ENCODE results near the gene DERL2.
A peak's percentile ranks its signal among the peaks of the same experiment; 100 is the strongest.

DERL2 gene

DNA sequence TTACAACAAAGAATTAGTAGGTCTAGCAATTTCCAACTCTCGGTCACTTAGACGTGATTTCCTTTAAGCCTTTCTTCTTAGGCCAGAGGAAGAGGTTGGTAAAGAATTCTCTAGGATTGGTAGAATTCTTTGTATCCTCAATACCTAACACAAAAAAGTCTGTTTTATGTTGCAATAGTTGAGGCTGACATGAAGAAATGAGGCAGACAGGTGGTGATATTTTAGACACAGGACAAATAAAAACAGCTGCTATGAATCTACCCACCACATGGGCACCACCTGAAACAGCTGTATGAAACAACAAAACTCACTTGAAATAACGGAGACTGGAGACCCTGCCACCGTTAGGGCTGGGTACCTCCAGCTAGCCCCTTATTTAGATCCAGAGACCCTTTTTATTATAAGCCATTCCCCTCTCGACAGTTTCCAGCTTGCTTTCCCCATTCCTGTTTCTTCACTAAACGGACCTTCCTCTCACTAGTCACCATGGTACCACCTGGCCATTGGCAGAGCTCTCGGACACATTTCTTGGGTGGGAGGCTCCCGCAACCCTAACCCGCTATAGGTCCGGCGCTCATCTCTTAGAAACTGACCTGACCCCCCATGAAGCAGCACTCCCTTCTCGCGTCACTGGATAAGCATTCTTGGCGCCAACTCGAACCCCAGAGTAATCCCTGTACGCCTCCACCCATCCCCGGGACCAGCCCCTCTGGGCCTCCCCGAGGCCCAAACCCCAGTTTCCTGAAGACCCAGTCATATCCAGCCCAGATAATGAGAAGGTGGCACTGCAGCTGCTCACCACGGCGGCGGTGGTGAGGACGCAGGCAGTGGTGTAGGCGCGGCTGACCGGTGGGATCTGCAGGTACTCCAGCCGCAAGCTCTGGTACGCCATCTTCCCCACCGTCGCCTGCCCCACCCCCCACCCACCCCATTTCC lies at the start of gene DERL2:
Gene DERL2, minus strand, starts transcription at position 909 of the 936 bp plus-strand sequence. Its CDS starts 17 bp downstream, at position 892.
- DNase-seq = peak; percentile 48

DNA sequence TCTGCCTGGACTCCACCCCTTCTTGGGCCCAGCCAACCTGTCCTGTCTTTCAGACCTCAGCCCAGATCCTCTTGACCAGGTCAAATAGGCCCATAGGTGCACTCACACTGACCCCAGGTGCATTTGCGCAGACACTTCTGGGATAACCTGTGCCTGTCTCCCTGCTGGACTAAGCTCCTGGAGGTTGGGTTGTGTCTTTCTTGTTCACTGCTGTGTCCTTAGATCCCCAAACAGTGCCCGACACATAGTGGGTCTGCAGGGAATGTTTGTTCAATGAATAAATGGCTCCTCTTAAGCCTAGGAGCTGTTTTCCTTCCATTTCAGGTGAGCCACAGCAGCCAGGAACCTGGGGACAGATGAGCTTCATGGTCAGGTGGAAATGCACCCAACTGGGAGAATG lies 49.5 kb upstream of the DERL2 start:
- no peak for DNase-seq

DNA sequence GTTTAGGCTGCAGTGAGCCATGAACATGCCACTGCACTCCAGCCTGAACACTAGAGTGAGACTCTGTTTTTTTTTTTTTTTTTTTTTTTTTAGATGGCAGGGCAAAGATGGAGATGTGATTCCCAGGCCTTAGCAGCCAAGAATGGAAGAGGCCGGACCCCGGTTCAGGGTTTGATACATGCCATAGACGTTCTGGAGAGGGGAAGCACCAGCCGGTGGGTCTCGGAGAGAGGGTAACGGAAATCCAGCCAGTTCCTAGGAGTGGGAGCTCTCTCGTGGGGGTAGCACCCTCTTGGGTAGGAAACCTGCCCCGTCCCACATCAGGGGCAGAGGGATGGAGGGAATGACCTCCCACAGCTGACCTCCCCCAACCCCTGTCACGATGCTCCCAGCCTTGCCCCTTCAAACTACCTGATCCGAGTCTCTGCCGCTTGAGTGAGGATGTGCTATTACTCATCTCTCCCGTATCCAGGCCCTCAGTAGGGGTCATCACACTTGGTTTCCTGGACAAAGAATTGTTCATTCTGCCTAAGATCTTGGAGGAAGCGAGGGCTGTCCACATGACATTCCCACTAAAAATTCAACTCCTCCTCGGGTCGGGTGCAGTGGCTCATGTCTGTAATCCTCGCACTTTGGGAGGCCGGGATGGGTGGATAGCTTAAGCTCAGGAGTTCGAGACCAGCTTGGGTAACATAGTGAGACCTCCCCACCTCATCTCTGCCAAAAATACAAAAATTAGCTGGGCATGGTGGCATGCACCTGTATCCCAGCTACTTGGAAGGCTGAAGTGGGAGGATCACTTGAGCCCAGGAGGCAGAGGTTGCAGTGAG lies 47.7 kb upstream of the DERL2 start:
- DNase-seq = no peak

DNA sequence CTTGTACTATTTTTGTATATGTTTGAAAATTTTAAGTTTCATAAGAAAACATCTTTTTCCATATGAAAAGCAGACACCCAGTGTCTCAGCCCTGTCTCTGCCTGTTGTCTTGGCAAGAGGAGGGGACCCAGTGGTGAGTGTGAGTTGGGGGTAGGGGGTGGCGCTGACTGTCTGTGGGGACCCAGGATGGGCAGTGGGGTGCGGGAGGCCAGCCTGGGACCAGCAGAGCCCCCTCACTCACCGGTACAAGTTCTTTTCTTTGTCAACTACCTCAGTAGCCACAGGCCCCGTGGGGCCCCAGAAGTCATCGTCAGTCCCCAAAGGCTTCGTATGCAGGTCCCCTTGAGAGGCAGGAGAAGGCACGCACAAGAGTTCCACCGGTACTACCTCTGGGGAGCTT lies 46.6 kb upstream of the DERL2 start:
- no peak for DNase-seq

DNA sequence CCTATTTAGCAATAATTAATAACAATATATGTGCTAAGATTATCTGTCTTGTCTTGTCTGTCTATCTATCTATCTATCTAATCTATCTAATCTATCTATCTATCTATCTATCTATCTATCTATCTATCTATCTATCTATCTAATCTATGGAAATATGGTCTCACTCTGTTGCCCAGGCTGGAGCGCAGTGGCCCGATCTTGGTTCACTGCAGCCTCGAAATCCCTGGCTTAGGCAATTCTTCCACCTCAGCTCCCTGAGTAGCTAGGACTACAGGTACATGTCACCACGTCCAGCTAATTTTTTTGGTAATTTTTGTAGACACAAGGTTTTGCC lies 45.1 kb upstream of the DERL2 start:
- no peak for DNase-seq

DNA sequence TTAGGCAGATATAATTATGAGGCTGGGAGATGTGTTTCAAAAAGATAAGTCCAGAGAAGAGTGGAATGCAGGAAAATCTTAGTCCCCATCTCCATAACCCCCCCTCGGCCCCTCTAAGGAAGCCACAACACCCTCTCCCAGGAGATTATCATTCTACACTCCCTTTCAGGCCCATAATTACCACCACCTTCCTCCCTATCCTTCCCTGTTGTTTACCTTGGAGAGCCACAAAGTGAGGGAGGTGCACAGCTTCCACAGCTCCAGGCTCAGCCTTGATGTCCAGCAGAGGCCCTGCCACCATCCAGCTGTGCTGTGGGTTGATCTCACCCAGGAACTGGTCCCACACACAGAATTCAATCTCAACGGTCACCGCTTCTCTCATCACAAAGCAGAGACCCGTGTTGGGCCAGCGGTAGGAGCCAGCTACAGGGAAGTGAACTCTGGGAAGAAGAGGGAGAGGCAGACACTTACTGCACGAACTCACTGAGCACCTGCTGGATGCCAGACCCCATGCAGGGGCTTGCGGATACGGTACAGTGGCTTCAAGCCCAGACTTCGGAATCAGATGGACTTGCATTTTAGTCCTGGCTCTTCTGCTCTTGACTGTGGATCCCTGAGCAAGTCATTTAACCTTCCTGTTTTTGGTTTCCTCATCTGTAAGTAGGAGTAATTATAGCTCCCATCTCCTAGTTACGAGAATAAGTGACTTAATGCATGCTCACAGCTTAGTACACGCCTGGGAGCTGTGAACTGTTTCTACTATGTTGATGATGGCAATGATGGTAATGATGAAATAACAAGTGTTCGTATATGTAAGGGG lies 44.5 kb upstream of the DERL2 start:
- no peak for DNase-seq

DNA sequence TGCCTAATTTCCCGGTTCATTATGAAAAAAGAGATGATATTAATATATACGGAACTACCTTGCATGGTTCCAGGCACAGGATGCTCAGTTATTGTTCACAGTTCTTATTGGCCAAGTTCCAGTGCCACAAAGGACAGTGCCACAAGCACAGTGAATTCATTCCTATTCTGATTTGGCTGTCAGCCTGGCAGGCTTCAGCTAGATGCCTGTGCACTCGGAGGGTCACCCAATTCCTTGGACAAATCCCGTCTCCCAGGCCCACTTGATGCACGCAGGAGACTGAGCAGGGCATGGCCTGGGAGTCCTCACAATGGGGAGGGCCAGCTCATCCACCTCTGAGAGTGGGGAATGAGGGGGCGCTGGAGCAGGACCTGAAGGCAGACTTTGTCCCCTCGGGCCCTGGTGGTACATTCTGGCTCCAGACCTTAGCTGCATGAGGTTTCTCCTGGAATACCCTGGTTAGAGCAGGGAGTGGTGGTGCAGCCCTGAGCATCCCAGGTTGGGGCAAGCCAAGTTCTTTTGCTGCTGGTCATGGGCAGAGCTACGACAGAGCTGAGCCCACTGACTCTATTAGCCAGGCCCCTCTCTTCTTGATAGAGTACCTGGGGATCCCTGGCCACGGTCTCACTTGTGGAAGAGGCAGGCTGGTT lies 41.7 kb upstream of the DERL2 start:
- no peak for DNase-seq

DNA sequence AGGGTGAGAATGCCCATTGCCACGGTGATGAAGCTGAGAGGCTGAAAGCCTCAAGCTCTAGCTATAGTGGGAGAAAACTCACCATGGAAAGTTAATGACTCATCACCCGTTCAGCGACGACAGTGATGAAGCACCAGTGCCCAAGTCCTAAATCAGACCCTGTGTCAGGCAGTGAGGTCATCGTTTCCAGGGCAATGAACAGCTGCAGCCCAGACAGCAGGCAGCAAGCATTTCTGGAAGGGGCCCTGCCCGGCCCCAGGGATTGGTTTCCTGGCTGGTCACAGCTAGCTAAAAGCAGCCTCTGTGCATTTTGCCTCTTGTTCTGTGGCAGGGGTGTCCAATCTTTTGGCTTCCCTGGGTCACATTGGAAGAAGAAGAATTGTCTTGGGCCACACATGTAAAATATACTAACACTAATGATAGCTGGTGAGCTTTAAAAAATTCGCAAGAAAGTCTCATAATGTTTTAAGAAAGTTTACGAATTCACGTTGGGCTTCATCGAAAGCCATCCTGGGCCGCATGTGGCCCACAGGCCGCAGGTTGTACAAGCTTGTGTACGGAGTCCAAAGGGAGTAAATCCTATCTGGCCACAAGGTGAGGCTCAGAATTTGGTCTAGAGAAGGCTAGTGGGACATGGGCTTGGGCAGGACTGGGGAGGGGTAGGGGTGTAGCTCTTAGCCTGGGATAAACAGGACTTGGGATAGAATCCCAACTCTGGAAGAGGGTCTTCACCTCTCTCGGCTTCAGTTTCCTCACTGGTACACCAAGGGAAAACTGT lies 41.0 kb upstream of the DERL2 start:
- peak; percentile 96 for DNase-seq

DNA sequence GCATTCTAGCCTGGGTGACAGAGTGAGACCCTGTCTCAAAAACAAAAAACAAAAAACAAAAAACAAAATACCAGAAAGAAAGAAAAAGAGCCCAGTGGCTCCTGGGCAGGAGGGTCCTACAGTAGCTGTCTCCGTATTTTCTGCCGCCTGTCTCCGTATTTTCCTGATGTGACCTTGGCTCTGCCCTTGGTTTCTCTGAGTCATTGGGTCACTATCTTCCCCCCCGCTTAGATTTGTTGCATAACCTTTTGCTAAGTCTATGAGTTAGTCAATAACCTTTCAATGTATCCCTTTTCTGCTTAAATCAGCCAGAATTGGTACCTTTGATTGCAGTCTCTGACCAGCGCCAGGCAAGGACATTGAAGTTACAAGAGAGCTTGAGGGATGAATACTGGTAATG lies 37.3 kb upstream of the DERL2 start:
- DNase-seq = no peak

DNA sequence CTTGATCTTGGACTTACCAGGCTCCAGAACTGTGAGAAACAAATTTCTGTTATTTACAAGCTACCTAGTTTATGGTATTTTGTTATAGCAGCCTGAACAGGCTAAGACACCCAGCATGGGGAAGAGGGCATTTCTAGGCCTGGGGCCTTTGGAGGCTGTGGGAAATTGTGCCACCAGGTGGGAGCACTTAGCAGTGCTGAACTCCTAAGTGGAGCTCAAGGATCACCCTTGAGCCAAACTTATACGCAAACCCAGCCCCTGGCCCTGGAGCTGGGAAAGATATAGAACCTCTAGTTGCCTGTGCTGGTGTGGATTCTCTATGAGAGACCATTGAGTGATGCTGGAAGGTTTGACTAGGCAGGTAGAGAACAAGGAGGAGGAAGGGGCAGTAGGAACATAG lies 36.5 kb upstream of the DERL2 start:
- no peak for DNase-seq

DNA sequence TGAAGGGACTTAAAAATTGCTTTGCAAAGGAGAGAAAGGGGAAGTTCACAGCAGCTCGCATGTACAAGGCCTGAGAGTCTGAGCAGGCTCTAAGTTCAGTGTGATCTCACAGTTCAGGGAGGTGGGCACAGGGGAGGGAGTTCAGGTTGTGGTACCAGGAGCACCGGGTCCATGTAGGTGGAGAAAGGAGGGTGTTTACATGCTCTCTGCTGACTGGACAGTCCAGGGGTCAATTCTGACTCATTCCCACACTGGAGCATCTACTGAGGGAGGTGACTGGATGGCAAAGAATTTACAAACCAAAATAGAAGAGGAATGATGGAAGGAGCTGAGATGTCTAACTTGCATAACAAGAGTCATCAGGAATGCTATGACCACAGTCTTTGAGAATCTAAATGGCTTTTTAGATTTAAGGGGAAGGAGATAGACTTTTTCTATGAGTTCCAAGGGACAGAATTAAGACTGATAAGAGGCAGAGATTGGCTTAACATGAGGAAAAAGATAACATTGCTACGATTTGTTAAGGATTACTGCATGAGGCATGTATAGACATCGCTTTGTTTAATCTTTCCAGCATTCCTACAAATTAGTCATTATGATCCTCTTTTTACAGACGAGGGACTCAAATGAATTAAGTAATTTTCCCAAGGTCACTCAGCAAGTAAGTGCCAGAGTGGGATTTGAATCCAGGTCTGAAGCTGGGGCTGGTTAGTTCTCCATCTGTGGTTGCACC lies 30.2 kb upstream of the DERL2 start:
- peak; percentile 96 for DNase-seq

DNA sequence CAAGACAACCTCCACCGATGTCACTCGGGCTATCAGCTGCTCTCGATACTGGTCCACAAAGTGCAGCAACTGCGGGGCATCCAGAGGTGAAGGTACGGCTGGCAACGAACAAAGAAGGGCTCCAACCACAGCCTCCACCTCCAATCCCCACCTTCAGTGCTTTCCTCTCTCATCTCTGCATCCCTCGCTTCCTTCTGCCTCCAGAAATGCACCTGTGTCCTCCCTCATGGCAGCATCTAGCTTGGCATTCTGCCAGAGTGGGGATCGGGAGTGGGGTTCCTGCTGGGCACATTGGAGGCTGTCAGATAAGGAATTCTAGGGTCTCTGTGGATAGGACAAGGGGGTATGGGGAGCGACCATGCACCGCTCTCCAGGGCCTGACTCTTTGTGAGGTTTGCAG lies 29.0 kb upstream of the DERL2 start:
- DNase-seq = no peak

DNA sequence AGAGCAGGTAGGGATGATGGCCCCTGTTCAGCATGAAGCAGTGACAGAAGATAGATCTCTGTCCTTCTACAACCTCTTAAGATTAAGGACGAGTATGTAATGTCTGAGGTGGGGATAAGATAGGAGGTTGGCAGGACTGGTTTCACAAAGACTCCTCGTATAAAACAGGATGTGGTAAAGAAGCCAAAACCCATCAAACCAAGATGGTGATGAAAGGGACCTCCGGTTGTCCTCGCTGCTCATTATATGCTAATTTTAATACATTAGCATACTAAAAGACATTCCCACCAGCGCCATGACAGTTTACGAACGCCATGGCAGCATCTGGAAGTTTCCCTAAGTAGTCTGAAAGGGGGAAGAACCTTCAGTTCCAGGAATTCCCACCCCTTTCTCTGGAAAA lies 27.6 kb upstream of the DERL2 start:
- DNase-seq = no peak

DNA sequence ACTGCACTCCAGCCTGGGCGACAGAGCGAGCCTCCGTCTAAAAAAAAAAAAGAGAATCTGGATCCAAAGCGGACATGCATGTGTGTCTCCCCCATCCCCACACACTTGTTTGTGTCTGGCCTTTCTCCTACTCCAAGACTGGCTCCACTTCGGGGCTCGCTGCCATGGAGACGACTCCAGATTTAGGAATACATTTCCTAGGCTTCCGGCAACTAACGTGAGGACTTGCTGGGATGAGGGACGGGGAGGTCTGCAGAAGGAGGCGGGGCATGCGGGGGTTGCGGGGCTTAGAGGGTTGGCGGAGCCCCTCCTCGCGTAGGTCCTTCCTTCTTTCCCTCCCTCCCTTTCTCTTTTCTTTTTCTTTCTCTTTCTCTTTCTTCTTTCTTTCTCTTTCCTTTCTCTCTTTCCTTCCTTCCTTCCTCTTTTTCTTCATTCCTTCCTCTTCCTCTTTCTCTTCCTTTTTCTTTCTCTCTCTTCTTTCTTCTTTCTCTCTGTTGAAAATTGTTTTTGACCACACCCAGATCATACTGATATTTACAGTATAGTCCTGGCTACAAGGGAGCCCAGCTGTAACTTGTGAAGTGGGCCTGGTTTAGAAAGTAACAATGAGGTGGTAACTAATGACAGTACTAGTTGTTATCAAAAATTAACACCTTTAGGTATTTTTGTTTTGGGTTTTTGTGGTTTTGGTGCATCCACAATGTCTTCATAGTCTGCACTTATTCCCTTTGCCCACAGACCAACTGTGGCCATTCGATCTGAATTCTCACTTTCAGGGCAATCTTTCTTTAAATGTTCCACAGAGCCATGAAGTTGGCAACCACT lies 25.6 kb upstream of the DERL2 start:
- peak; percentile 62 for DNase-seq

DNA sequence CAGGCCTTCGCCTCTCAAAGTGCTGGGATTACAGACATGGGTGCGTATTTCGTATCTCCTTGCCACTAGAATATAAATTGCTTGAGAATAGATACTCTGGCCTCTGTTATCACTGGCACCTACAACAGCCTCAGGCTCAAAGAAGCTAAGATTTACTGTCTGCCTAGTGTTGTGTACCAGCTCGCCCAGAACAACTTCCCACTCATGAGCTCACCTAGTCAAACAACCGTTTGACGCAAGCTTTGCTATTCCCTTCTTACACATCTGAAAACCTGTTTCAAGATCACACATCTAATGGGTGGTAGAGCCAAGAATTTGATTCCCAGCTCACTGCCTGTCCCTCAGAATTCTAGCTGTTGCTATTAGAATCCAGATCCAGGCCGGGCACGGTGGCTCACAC lies 24.8 kb upstream of the DERL2 start:
- no peak for DNase-seq

DNA sequence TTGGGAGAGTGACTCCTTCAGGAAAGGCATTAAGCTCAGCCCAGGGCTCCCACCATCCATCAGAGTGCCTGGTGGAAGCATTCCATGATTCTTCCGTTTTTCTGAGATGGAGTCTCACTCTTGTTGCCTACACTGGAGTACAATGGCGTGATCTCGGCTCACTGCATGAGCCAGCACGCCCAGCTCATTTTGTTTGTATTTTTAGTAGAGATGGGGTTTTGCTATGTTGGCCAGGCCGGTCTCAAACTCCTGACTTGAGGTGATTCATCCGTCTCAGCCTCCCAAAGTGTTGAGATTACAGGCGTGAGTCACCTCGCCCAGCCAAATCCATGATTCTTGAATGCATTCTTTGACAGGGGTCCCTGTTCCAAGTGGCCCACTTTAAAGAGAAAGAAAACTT lies 23.5 kb upstream of the DERL2 start:
- DNase-seq = peak; percentile 68

DNA sequence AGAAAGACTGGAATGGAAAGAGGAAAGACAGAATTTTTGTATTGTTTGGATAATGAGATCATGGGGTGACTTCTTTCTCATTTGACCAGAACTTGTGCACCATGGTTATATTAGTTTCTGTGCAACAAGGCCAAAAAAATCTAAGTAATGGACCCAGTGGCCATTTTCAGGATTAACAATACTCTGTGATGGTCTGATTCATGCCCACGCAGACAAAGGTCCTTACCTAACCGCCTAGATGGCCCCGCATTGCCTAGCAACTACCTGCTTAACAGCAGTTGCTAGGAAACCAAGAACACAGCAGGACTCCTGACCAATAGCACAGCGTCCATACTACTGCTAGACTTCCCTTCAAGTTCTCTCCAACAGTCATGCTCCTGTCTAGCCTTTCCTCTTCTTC lies 22.8 kb upstream of the DERL2 start:
- peak; percentile 43 for DNase-seq

DNA sequence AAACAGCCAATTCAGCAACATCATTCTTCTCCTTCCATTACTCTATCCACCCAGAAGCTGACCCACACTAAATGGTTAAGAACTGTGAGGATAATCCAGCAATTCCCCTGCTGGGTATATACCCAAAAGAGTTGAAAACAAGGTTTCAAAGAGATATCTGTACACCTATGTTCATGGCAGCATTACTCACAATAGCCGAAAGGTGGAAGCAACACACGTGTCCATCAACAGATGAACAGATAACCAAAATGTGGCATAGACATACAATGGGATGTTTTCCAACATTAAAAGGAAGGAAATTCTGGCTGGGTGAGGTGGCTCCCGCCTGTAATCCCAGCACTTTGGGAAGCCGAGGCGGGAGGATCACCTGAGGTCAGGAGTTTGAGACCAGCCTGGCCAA lies 20.3 kb upstream of the DERL2 start:
- no peak for DNase-seq

DNA sequence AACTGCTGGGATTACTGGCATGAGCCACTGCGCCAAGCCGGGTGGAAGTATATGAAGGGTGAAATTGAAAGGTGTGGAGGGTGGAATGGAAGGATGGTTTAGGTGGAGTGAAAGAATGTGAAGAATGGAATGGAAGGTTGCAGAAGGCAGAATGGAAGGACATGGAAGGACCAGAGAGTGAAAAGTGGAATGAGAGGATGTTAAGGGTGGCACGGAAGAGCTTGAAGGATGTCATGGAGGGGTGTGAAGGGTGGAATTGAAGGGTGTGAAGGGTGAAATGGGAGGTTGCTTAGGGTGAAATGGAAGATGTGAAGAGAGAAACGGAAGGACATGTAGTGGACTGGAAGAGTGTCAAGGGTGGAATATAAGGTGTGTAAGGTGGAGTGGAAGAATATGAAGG lies 16.6 kb upstream of the DERL2 start:
- no peak for DNase-seq

DNA sequence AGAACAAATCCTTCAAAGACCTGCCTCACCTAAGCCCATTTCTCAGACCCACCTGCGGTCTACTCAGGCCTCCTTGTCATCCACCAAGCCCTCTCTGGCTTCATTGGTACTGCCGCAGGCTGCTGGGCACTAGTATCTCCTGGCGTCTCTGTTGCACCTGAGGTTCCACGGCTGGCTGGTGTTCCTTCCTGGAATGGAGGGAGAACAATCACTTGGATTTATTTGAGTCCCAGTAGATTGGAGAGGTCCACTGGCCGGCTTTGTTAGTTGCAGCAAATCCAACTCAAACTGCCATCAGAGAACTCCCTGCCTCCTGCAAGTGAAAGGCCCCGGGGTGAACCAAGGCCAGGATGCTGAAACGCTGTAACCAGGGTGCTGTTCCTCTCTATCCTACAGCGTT lies 15.7 kb upstream of the DERL2 start:
- DNase-seq = no peak

Measured in fibroblast of skin of right quadriceps (primary cell).